HepG2 (cell line): ENCODE results near the gene NRN1L. TPM values are rescaled to one million over a fixed set of nuclear protein-coding genes. Genes with fewer than 3 reads are reported as not detected.

Experiments used
- ATM ChIP-seq: fragments of 450-650 bp; IDR thresholded peaks from 2 replicates; pipeline ENCODE4 v1.7.1; 2017; ENCODE audit warnings: mild to moderate bottlenecking, borderline replicate concordance
- PREB ChIP-seq: sonication (generic); formaldehyde crosslinking; IDR thresholded peaks from 2 replicates; pipeline ENCODE4 v1.4.0; 2020; ENCODE audit warnings: missing genetic modification reagents
- RFX5 ChIP-seq: IDR thresholded peaks from 2 replicates; pipeline ENCODE4 v1.6.1; 2011; ENCODE audit warnings: low read depth, low read length, improper control_type of control experiment
- SOX5 ChIP-seq: IDR thresholded peaks from 2 replicates; pipeline ENCODE4 v1.6.1; 2016; ENCODE audit warnings: borderline replicate concordance
- TEF ChIP-seq: sonication (generic); formaldehyde crosslinking; IDR thresholded peaks from 2 replicates; pipeline ENCODE4 v1.5.0; 2020; ENCODE audit warnings: missing genetic modification reagents
- THYN1 ChIP-seq: sonication (generic); formaldehyde crosslinking; IDR thresholded peaks from 2 replicates; pipeline ENCODE4 v1.8.1; 2023; ENCODE audit warnings: low read depth, mild to moderate bottlenecking, moderate library complexity, missing genetic modification reagents, borderline replicate concordance
- TOPORS ChIP-seq: sonication (generic); formaldehyde crosslinking; IDR thresholded peaks from 2 replicates; pipeline ENCODE4 v1.8.0; 2023; ENCODE audit warnings: mild to moderate bottlenecking, missing genetic modification reagents
- YEATS4 ChIP-seq: sonication (generic); formaldehyde crosslinking; IDR thresholded peaks from 2 replicates; pipeline ENCODE4 v1.4.0; 2020; ENCODE audit warnings: missing genetic modification reagents, borderline replicate concordance
- ZBTB2 ChIP-seq: sonication (generic); formaldehyde crosslinking; IDR thresholded peaks from 2 replicates; pipeline ENCODE4 v1.8.0; 2022; ENCODE audit warnings: low read depth, missing genetic modification reagents
- ZBTB7A ChIP-seq: sonication (generic); formaldehyde crosslinking; IDR thresholded peaks from 2 replicates; pipeline ENCODE4 v1.8.0; 2022; ENCODE audit warnings: mild to moderate bottlenecking, missing genetic modification reagents
- ZNF224 ChIP-seq: sonication (generic); formaldehyde crosslinking; IDR thresholded peaks from 2 replicates; pipeline ENCODE4 v1.5.0; 2020; ENCODE audit warnings: mild to moderate bottlenecking, missing genetic modification reagents
- ZNF672 ChIP-seq: sonication (generic); formaldehyde crosslinking; IDR thresholded peaks from 2 replicates; pipeline ENCODE4 v1.8.1; 2022; ENCODE audit warnings: missing genetic modification reagents
- ZNF792 ChIP-seq: IDR thresholded peaks from 2 replicates; pipeline ENCODE4 v1.6.1; 2016
- polyA plus RNA-seq, 8 experiments: library from polyadenylated mRNA; depleted of rRNA in 3 of 8; stranded (reverse) in 7 of 8; unstranded in 1 of 8; fragments of >200 nt; fragmentation: Illumina TruSeq in 4 of 8; extraction: Trizol in 4 of 8; gene quantifications; 2 replicates each; pipeline versions ENCODE4 v1.2.1 to v1.2.3, GENCODE V29; 2011 to 2016; ENCODE audit warnings: low read depth in 4 of 8, missing spikeins in 1 of 8, mixed read lengths in 1 of 8; ENCODE audit not compliant: insufficient read depth in 1 of 8
- total RNA-seq, 5 experiments: library from RNA; depleted of rRNA; stranded (reverse); fragments of >200 nt; fragmentation: Illumina TruSeq; extraction: Trizol; gene quantifications; 2 replicates each; pipeline ENCODE4 v1.2.3, GENCODE V29; 2016; ENCODE audit warnings: low read depth in 1 of 5
- TF ChIP-seq, protein P1 (sequence below): IDR thresholded peaks from 2 replicates; pipeline ENCODE4 v1.6.1; 2016; ENCODE audit warnings: low read depth, control low read depth
- TF ChIP-seq, protein P2 (sequence below): sonication (generic); formaldehyde crosslinking; IDR thresholded peaks from 2 replicates; pipeline ENCODE4 v1.4.0; 2020; ENCODE audit warnings: missing genetic modification reagents
- TF ChIP-seq, protein P3 (sequence below): sonication (generic); formaldehyde crosslinking; IDR thresholded peaks from 2 replicates; pipeline ENCODE4 v1.5.0; 2020; ENCODE audit warnings: mild to moderate bottlenecking, missing genetic modification reagents, moderate library complexity
- TF ChIP-seq, protein P4 (sequence below): sonication (generic); formaldehyde crosslinking; IDR thresholded peaks from 2 replicates; pipeline ENCODE4 v1.9.0; 2021; ENCODE audit warnings: missing genetic modification reagents, borderline replicate concordance

Gene NRN1L
- total and polyA plus RNA-seq, 2 of the 13 experiments (the other 11 are each of a cell fraction or from before 2014, with no cell fraction given), result 0.53 to 1.2 TPM

DNA sequence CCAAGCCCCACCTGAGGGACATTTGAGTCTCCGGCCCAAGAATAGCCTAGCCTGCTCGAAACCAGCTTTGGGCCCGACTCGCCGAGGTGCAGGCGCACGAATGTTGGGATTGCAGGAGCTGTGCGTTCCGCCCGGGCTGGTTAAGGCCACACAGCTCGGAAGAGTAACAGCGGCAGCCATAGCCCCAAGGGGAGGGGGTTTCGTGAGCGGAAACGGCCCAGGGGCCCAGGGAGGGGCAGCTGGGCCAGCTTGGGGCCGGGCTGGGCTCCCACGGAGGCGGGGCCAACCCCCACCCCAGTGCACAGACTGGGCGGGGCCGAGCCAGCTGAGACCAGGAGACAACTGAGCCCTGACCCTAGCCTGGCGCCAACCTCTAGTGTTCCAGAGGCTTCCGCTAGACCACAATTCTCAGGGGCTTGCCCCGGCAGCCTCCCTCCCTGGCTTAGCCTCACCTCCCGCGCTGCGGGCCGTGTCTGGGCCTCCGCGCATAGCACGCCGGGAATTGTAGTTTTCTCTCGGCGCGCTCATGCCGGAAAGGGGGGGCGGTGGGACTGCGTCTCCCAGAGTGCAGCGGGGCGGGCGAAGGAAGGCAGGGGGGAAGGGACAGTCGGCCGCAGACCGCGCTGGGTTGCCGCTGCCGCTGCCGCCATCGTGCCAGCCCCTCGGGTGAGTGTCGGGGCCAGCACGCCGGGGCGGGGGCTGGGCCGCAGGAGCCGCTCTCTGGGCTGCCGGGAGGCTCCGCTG, 38.2 kb upstream of the NRN1L start, which contains the start of gene NUTF2 (continued):
- peak; percentile 89; the same call in 1 of the 2 replicates for TF ChIP-seq ZNF792 (CRISPR knock-in tag)
- no peak for TF ChIP-seq PREB (CRISPR knock-in tag)
- peak; percentile 83 for TF ChIP-seq TOPORS (CRISPR knock-in tag)
- no peak for TF ChIP-seq THYN1
- TF ChIP-seq, protein P1, sequence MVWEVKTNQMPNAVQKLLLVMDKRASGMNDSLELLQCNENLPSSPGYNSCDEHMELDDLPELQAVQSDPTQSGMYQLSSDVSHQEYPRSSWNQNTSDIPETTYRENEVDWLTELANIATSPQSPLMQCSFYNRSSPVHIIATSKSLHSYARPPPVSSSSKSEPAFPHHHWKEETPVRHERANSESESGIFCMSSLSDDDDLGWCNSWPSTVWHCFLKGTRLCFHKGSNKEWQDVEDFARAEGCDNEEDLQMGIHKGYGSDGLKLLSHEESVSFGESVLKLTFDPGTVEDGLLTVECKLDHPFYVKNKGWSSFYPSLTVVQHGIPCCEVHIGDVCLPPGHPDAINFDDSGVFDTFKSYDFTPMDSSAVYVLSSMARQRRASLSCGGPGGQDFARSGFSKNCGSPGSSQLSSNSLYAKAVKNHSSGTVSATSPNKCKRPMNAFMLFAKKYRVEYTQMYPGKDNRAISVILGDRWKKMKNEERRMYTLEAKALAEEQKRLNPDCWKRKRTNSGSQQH (CRISPR knock-in tag), result no peak
- TF ChIP-seq RFX5, result no peak; the same call in 1 of the 2 replicates
- no peak for TF ChIP-seq ZNF672 (CRISPR knock-in tag)
- peak; percentile 73; the same call in 1 of the 2 replicates for TF ChIP-seq SOX5 (CRISPR knock-in tag)
- peak; percentile 84 for TF ChIP-seq YEATS4 (CRISPR knock-in tag)
- peak; percentile 94 for TF ChIP-seq ZBTB2 (CRISPR knock-in tag)
- TF ChIP-seq TEF (CRISPR knock-in tag), result peak; percentile 32; the same call in 1 of the 2 replicates
- TF ChIP-seq ATM, result no peak
- TF ChIP-seq, protein P2, sequence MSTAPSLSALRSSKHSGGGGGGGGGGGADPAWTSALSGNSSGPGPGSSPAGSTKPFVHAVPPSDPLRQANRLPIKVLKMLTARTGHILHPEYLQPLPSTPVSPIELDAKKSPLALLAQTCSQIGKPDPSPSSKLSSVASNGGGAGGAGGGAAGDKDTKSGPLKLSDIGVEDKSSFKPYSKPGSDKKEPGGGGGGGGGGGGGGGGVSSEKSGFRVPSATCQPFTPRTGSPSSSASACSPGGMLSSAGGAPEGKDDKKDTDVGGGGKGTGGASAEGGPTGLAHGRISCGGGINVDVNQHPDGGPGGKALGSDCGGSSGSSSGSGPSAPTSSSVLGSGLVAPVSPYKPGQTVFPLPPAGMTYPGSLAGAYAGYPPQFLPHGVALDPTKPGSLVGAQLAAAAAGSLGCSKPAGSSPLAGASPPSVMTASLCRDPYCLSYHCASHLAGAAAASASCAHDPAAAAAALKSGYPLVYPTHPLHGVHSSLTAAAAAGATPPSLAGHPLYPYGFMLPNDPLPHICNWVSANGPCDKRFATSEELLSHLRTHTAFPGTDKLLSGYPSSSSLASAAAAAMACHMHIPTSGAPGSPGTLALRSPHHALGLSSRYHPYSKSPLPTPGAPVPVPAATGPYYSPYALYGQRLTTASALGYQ (CRISPR knock-in tag), result peak; percentile 73; the same call in 1 of the 2 replicates
- TF ChIP-seq, protein P3, sequence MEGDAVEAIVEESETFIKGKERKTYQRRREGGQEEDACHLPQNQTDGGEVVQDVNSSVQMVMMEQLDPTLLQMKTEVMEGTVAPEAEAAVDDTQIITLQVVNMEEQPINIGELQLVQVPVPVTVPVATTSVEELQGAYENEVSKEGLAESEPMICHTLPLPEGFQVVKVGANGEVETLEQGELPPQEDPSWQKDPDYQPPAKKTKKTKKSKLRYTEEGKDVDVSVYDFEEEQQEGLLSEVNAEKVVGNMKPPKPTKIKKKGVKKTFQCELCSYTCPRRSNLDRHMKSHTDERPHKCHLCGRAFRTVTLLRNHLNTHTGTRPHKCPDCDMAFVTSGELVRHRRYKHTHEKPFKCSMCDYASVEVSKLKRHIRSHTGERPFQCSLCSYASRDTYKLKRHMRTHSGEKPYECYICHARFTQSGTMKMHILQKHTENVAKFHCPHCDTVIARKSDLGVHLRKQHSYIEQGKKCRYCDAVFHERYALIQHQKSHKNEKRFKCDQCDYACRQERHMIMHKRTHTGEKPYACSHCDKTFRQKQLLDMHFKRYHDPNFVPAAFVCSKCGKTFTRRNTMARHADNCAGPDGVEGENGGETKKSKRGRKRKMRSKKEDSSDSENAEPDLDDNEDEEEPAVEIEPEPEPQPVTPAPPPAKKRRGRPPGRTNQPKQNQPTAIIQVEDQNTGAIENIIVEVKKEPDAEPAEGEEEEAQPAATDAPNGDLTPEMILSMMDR (CRISPR knock-in tag), result peak; percentile 36; the same call in 1 of the 2 replicates
- no peak for TF ChIP-seq ZNF224 (CRISPR knock-in tag)
- TF ChIP-seq, protein P4, sequence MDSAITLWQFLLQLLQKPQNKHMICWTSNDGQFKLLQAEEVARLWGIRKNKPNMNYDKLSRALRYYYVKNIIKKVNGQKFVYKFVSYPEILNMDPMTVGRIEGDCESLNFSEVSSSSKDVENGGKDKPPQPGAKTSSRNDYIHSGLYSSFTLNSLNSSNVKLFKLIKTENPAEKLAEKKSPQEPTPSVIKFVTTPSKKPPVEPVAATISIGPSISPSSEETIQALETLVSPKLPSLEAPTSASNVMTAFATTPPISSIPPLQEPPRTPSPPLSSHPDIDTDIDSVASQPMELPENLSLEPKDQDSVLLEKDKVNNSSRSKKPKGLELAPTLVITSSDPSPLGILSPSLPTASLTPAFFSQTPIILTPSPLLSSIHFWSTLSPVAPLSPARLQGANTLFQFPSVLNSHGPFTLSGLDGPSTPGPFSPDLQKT (CRISPR knock-in tag), result no peak; the same call in 1 of the 2 replicates
- TF ChIP-seq ZBTB7A (CRISPR knock-in tag), result peak; percentile 80
